ENCODE data around the gene GAGE12H.
"Not testable (repeated sequence)": the region's sequence is repeated elsewhere in the genome, so short reads cannot be mapped to it uniquely, and the experiment has no call there.

Gene GAGE12H, protein sequence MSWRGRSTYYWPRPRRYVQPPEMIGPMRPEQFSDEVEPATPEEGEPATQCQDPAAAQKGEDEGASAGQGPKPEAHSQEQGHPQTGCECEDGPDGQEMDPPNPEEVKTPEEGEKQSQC

DNA sequence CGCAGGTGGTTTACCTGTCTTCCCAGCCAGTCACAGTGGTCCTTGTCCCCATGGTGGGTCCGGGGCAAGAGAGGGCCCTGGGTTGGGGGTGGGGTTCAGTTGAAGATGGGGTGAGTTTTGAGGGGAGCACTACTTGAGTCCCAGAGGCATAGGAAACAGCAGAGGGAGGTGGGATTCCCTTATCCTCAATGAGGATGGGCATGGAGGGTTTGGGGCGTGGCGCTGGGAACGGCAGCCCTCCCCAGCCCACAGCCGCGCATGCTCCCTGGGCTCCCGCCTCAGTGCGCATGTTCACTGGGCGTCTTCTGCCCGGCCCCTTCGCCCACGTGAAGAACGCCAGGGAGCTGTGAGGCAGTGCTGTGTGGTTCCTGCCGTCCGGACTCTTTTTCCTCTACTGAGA lies at the start of gene GAGE12H:
TSS of gene GAGE12H (plus strand) at position 301 of the 400 bp plus-strand sequence. CDS start 1,155 bp downstream, outside the sequence.
- not testable (repeated sequence) for DNase-seq (ENCODE audit: low read depth in 2 of 2)

GRCh38 chrX:49531877-49532276 lies 47.9 kb upstream of the GAGE12H start, which contains the start of gene GAGE12C:
TSS of gene GAGE12C (plus strand) at chrX:49532177. CDS start at chrX:49533332, 1,155 bp downstream.
- not testable (repeated sequence) for DNase-seq (ENCODE audit: low read depth in 2 of 2)

DNA sequence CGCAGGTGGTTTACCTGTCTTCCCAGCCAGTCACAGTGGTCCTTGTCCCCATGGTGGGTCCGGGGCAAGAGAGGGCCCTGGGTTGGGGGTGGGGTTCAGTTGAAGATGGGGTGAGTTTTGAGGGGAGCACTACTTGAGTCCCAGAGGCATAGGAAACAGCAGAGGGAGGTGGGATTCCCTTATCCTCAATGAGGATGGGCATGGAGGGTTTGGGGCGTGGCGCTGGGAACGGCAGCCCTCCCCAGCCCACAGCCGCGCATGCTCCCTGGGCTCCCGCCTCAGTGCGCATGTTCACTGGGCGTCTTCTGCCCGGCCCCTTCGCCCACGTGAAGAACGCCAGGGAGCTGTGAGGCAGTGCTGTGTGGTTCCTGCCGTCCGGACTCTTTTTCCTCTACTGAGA lies 38.3 kb upstream of the GAGE12H start, which contains the start of gene GAGE12D:
TSS of gene GAGE12D (plus strand) at position 301 of the 400 bp plus-strand sequence. CDS start 1,155 bp downstream, outside the sequence.
- not testable (repeated sequence) for DNase-seq (ENCODE audit: low read depth in 2 of 2)

DNA sequence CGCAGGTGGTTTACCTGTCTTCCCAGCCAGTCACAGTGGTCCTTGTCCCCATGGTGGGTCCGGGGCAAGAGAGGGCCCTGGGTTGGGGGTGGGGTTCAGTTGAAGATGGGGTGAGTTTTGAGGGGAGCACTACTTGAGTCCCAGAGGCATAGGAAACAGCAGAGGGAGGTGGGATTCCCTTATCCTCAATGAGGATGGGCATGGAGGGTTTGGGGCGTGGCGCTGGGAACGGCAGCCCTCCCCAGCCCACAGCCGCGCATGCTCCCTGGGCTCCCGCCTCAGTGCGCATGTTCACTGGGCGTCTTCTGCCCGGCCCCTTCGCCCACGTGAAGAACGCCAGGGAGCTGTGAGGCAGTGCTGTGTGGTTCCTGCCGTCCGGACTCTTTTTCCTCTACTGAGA lies 28.8 kb upstream of the GAGE12H start, which contains the start of gene GAGE12E:
TSS of gene GAGE12E (plus strand) at position 301 of the 400 bp plus-strand sequence. CDS start 1,155 bp downstream, outside the sequence.
- not testable (repeated sequence) for DNase-seq (ENCODE audit: low read depth in 2 of 2)

DNA sequence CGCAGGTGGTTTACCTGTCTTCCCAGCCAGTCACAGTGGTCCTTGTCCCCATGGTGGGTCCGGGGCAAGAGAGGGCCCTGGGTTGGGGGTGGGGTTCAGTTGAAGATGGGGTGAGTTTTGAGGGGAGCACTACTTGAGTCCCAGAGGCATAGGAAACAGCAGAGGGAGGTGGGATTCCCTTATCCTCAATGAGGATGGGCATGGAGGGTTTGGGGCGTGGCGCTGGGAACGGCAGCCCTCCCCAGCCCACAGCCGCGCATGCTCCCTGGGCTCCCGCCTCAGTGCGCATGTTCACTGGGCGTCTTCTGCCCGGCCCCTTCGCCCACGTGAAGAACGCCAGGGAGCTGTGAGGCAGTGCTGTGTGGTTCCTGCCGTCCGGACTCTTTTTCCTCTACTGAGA lies 19.2 kb upstream of the GAGE12H start, which contains the start of gene GAGE12F:
TSS of gene GAGE12F (plus strand) at position 301 of the 400 bp plus-strand sequence. CDS start 1,155 bp downstream, outside the sequence.
- not testable (repeated sequence) for DNase-seq (ENCODE audit: low read depth in 2 of 2)

- DNase-seq (ENCODE audit: low read depth in 2 of 2) = not testable (repeated sequence)
These were observed 11.0 kb upstream of the GAGE12H start for GRCh38 chrX:49568728-49569127.

- not testable (repeated sequence) for DNase-seq (ENCODE audit: low read depth in 2 of 2)
These were observed 10.6 kb upstream of the GAGE12H start for GRCh38 chrX:49569152-49569551.

DNA sequence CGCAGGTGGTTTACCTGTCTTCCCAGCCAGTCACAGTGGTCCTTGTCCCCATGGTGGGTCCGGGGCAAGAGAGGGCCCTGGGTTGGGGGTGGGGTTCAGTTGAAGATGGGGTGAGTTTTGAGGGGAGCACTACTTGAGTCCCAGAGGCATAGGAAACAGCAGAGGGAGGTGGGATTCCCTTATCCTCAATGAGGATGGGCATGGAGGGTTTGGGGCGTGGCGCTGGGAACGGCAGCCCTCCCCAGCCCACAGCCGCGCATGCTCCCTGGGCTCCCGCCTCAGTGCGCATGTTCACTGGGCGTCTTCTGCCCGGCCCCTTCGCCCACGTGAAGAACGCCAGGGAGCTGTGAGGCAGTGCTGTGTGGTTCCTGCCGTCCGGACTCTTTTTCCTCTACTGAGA lies 9.6 kb upstream of the GAGE12H start, which contains the start of gene GAGE12G:
TSS of gene GAGE12G (plus strand) at position 301 of the 400 bp plus-strand sequence. CDS start 1,155 bp downstream, outside the sequence.
- not testable (repeated sequence) for DNase-seq (ENCODE audit: low read depth in 2 of 2)

GRCh38 chrX:49589196-49589595 lies 9.4 kb downstream of the GAGE12H start, which contains the start of gene GAGE2A:
TSS of gene GAGE2A (plus strand) at chrX:49589496. CDS start at chrX:49590651, 1,155 bp downstream.
- not testable (repeated sequence) for DNase-seq (ENCODE audit: low read depth in 2 of 2)

DNA sequence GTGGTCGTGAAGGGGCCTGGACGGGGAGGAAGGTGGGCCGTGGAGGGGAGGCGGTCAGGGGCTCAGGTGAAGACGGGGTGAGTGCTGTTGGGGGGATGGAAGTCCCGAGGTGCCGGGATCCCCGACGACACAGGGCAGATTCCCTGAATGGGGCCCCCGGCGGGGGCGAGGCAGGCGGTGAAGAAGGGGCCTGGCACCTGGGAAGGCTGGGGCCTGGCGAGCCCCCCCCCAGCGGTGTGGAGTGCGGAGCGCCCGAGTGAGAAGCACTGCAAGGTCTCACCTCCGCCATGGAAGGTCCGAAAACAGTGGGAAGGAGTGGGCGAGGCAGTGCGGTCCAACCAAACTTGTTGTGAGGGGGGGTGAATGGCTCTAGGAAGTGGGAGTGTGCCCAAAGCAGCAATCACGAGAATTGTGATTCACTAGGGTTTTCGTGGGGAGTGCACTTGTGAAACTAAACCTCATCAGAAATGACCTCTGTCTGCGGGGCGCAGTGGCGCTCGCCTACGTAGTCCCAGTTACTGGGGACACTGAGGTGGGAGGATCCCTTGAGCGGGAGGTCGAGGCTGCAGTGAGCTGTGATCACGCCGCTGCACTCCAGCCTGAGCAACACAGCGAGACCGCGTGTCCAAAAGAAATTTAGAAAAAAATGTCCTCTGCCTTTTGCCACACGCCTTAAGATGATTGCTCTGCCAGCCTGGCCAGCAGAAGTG lies 10.2 kb downstream of the GAGE12H start:
- DNase-seq (ENCODE audit: low read depth in 2 of 2) = not testable (repeated sequence)

GRCh38 chrX:49590488-49590887 lies 10.7 kb downstream of the GAGE12H start:
- DNase-seq (ENCODE audit: low read depth in 2 of 2) = not testable (repeated sequence)

DNA sequence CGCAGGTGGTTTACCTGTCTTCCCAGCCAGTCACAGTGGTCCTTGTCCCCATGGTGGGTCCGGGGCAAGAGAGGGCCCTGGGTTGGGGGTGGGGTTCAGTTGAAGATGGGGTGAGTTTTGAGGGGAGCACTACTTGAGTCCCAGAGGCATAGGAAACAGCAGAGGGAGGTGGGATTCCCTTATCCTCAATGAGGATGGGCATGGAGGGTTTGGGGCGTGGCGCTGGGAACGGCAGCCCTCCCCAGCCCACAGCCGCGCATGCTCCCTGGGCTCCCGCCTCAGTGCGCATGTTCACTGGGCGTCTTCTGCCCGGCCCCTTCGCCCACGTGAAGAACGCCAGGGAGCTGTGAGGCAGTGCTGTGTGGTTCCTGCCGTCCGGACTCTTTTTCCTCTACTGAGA lies 19.0 kb downstream of the GAGE12H start, which contains the start of gene GAGE1:
TSS of gene GAGE1 (plus strand) at position 301 of the 400 bp plus-strand sequence. CDS start 1,155 bp downstream, outside the sequence.
- DNase-seq (ENCODE audit: low read depth in 2 of 2) = not testable (repeated sequence)

- DNase-seq (ENCODE audit: low read depth in 2 of 2) = no peak
These were observed 31.1 kb downstream of the GAGE12H start for GRCh38 chrX:49610718-49611310.

GRCh38 chrX:49618574-49618973 lies 38.8 kb downstream of the GAGE12H start:
- no peak for DNase-seq (ENCODE audit: low read depth in 2 of 2)

- DNase-seq (ENCODE audit: low read depth in 2 of 2) = no peak
These were observed 47.5 kb downstream of the GAGE12H start for GRCh38 chrX:49627086-49627777.
